Nephron progenitor cell (in vitro differentiated cells): ENCODE data around the gene AGXT.
A peak's percentile ranks its signal among the peaks of the same experiment; 100 is the strongest.

Experiments used
- DNase-seq: peaks from one replicate; pipeline ENCODE4 v3.0.0; 2021
- H3K27ac Mint-ChIP-seq: 2 replicates; pipeline ENCODE4 v1.8.0; 2021; ENCODE audit warnings: mild to moderate bottlenecking, moderate library complexity, mixed read lengths
- H3K27me3 Mint-ChIP-seq: 2 replicates; pipeline ENCODE4 v1.8.0; 2021; ENCODE audit warnings: mild to moderate bottlenecking, low read depth, mixed read lengths; ENCODE audit not compliant: poor library complexity
- H3K36me3 Mint-ChIP-seq: 2 replicates; pipeline ENCODE4 v1.8.0; 2021; ENCODE audit warnings: low read depth, mixed read lengths
- H3K4me1 Mint-ChIP-seq: 2 replicates; pipeline ENCODE4 v1.8.0; 2021; ENCODE audit warnings: mixed read lengths
- H3K4me3 Mint-ChIP-seq: 2 replicates; pipeline ENCODE4 v1.8.0; 2021; ENCODE audit warnings: mild to moderate bottlenecking, moderate library complexity, mixed read lengths
- H3K9me3 Mint-ChIP-seq: 2 replicates; pipeline ENCODE4 v1.8.0; 2021; ENCODE audit warnings: mild to moderate bottlenecking, moderate library complexity, mixed read lengths
- CTCF ChIP-seq: fragments of 200-600 bp; sonication (generic); IDR thresholded peaks from 2 replicates; pipeline ENCODE4 v1.5.0; 2021; ENCODE audit warnings: antibody characterized with exemption

The AGXT gene

DNA sequence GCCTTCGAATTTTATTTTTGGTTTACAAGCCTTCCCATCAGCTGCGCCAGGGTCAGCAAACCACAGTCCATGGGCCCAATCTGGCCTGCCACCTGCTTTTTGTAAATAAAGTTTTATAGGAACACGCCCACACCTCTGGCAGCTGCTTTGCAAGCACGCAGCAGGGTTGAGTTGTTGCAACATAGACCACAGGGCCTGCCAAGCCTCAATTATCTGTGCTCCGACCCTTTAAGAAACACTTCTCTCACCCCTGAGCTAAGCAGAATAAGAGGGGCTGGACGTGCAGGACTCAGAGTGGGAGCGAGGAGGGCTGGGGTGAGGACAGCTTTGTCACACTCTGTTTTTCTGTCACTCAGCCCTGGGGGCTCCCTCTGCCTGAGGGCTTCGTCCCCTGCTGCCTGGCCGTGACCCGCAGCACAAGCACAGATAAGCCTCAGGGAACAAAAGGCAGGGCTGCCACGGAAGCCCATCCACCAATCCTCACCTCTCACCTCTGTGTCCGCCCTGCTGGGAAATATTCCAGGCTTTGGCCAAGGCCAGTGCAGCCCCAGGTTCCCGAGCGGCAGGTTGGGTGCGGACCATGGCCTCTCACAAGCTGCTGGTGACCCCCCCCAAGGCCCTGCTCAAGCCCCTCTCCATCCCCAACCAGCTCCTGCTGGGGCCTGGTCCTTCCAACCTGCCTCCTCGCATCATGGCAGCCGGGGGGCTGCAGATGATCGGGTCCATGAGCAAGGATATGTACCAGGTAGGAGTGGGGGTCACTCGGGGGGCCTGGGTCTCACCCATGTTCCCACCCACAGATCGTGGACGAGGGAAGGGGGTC, at the start of gene AGXT:
Gene AGXT, plus strand, starts transcription at position 539 of the 823 bp plus-strand sequence. Its CDS starts 42 bp downstream, at position 581.
- no peak for TF ChIP-seq CTCF
- H3K4me3 Mint-ChIP-seq, result no peak within 1 kb of the TSS
- no peaks in the 10 kb centered on the region for H3K9me3 Mint-ChIP-seq
- H3K36me3 Mint-ChIP-seq, result no peaks in the 10 kb centered on the region
- peaks cover 33% of the 10 kb centered on the region for H3K27me3 Mint-ChIP-seq
- H3K27ac Mint-ChIP-seq, result peak within 1 kb of the TSS; percentile 13
- no peak for DNase-seq
- H3K4me1 Mint-ChIP-seq, result peaks cover 5% of the 10 kb centered on the region

DNA sequence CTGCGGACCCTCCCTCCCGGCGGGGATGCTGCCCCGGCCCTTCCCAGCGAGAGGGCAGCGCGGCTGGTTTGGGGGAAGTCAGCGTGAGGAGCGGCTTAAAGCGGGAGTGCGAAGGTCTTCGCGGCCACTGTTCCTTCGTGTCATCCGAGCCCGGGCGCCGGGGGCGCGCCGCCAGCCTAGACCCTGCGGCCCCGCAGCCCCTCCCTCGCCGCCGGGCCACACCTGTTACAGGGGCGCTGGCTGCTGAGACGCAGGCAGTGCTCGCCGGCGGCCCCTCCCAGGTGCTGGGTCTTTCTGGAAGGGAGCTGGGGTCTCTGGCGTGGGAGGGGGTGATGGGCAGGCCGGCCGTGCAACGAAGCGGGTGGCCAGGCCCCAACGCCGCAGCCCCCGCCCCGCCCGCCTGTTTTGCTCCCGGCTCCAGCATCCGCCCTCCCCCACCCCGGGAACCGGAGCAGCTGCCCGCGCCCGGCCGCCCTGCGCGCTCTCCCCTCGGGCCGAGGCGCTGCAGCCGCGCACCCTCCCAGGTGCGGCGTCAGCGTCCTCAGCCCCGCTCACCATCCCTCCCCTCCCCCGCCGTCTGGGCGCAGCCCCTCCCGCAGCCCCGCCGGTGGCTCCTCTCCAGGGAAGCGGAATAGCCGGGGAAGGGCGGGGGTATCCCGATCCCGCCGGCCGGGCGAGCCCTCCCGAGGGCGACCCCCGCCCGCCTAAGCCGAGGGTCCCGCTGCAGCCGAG, 49.3 kb upstream of the AGXT start:
- Mint-ChIP-seq H3K27ac (no peak overlapping the region), H3K27me3 (peaks cover 71% of the 10 kb centered on the region), H3K9me3 (peaks cover 25% of the 10 kb centered on the region), H3K4me3 (peak overlapping the region; percentile 72), H3K36me3 (no peaks in the 10 kb centered on the region), H3K4me1 (peaks cover 5% of the 10 kb centered on the region)
- peak; percentile 60 for DNase-seq
- no peak for TF ChIP-seq CTCF

DNA sequence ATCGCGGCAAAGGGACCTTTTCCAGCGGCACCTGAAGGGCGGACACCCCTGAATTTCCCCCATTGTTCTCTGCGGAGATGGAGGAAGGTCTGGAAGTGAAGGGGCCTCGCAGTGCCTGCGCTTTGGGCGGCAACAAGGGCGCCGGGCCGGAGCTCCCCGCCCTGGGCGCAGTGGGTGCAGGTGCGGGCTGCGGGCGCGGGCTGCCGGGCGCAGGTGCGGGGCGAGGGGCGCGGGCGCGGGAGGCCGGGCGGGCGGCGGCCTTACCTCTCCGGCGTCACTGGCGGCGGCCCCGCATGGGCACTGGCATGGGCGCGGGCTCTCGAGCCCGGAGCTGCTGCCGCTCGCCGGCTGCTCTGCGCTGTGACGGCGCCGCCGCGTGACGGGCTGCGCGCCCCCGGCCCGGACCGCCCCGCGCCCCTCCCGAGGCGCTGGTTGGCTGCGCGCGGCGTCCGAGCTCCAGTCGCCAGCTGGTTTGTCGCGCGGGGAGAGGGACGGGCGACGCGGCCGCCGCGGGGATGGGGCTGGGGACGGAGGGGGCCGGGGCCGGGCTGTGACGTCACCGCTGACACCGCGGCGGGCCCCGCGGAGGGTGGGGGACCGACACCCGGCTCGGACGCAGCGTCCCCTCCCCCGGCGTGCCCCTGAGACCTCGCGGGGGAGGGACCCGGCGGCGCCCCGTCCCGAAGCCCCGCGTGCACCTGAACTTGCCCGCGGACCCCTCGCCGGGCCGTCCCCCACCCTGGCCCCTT, 48.6 kb upstream of the AGXT start, which contains the start of gene KIF1A:
Gene KIF1A, minus strand, starts transcription at position 362 of the 749 bp plus-strand sequence. CDS start 22,467 bp downstream, outside the sequence.
- DNase-seq, result peak; percentile 76
- no peak for TF ChIP-seq CTCF
- H3K4me1 Mint-ChIP-seq, result peaks cover 5% of the 10 kb centered on the region
- peaks cover 19% of the 10 kb centered on the region for H3K9me3 Mint-ChIP-seq
- no peaks in the 10 kb centered on the region for H3K36me3 Mint-ChIP-seq
- H3K27me3 Mint-ChIP-seq, result peaks cover 76% of the 10 kb centered on the region
- peak within 1 kb of the TSS; percentile 72 for H3K4me3 Mint-ChIP-seq
- H3K27ac Mint-ChIP-seq, result no peak within 1 kb of the TSS

DNA sequence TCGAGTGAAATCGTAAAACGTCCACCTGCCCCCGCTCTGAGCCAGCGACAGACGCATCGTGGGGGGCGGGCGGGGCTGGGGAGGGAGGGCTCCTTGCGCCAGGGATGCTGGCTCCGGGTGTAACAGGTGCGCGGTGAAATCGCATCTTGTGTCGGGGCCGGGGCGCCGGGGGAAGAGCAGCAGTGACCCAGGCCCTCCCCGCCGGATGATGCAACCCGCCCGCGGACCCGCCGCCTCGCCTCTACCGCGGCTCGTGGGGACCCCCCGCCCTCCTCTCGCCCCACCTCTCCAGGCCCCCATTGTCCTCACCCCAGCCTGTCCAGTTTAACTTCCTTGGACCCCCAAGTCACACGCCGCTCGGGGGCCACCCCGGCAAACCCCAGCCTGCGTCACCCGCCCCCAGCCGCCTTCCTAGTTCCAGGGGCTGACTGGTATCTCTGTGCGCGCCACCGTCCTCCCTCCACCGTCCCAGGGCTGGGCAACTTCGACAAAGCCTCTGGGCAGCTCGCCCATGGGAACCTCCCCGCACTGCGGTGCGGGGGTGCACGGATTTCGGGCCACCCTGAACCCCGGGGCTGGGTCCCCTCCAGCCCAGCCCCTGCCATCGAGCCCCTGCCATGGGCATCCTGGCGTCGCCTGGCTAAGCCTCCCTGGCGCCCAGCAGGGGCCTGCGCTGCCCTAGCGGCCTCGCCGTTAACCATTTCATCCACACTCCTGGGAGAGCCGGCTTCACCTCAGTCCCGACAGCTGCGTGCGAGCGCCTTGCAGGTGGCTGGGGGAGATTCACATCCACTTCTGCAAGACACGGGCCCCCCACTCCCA, 47.8 kb upstream of the AGXT start:
- Mint-ChIP-seq H3K9me3 (peaks cover 19% of the 10 kb centered on the region), H3K4me3 (peak overlapping the region; percentile 64), H3K4me1 (peaks cover 5% of the 10 kb centered on the region), H3K36me3 (no peaks in the 10 kb centered on the region), H3K27me3 (peaks cover 82% of the 10 kb centered on the region), H3K27ac (no peak overlapping the region)
- peak; percentile 43 for DNase-seq
- TF ChIP-seq CTCF, result no peak

GRCh38 chr2:240821429-240821778, 47.2 kb upstream of the AGXT start:
- H3K27me3 Mint-ChIP-seq, result peaks cover 82% of the 10 kb centered on the region
- no peaks in the 10 kb centered on the region for H3K36me3 Mint-ChIP-seq
- peak overlapping the region; percentile 64 for H3K4me3 Mint-ChIP-seq
- peaks cover 5% of the 10 kb centered on the region for H3K4me1 Mint-ChIP-seq
- TF ChIP-seq CTCF, result no peak
- H3K27ac Mint-ChIP-seq, result no peak overlapping the region
- DNase-seq, result no peak
- H3K9me3 Mint-ChIP-seq, result peaks cover 19% of the 10 kb centered on the region
